ENCODE results near the gene LARGE1. TPM values are rescaled to one million over a fixed set of nuclear protein-coding genes. Genes with fewer than 3 reads are reported as not detected.

Gene LARGE1
- total and polyA plus RNA-seq, 2 of the 8 experiments (the other 6 are each of a cell fraction or from before 2014, with no cell fraction given): 43.7 to 83.0 TPM

DNA sequence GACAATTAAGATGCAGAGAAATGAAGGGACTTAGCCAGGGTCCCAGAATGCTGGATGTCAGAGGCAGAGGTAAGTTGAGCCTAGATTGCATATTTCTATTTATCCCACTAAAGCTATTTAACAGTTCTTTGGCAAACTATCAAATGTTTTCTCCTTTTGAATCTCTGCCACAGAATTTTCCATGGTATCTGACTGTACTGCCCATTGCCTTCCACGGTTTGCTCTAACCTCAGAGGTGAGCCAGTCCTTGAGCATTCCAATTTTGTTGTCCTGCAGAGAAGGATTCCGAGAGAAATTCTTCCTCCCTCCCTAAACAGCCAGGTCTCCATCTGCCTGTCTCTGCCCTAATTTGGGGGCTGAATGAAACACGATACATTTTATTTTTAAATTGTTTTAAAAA lies 493.8 kb downstream of the LARGE1 start (continued):
- TF ChIP-seq ATF2 (IDR thresholded peaks at IDR 0.05; ENCODE audit: low read length): no peak
